ENCODE measurements around the gene BBIP1.
"Not testable (repeated sequence)": the region's sequence is repeated elsewhere in the genome, so short reads cannot be mapped to it uniquely, and the experiment has no call there.

BBIP1 gene

GRCh38 chr10:110919971-110920881 is 1.2 kb upstream of the BBIP1 start:
- DNase-seq, result peak; percentile 47

GRCh38 chr10:110919349-110919931 is 460 bp upstream of the BBIP1 start, which contains the start of gene SHOC2:
TSS of gene SHOC2 (plus strand) at chr10:110919604. CDS start at chr10:110964359, 44,755 bp downstream.
- DNase-seq, result no peak

GRCh38 chr10:110918269-110918642 is 724 bp downstream of the BBIP1 start:
- DNase-seq, result peak; percentile 64

- DNase-seq, result no peak
Measured at GRCh38 chr10:110916554-110917346, 2.2 kb downstream of the BBIP1 start.

GRCh38 chr10:110915600-110915999 is 3.4 kb downstream of the BBIP1 start:
- not testable (repeated sequence) for DNase-seq

GRCh38 chr10:110915035-110915434 is 3.9 kb downstream of the BBIP1 start:
- no peak for DNase-seq

GRCh38 chr10:110914431-110914830 is 4.5 kb downstream of the BBIP1 start:
- no peak for DNase-seq

- DNase-seq, result no peak
Measured at GRCh38 chr10:110912374-110912773, 6.6 kb downstream of the BBIP1 start.

- no peak for DNase-seq
Measured at GRCh38 chr10:110910138-110910537, 8.8 kb downstream of the BBIP1 start.

- no peak for DNase-seq
Measured at GRCh38 chr10:110903280-110904278, 15.4 kb downstream of the BBIP1 start.

GRCh38 chr10:110901954-110902819 is 16.8 kb downstream of the BBIP1 start:
- no peak for DNase-seq

- DNase-seq, result no peak
Measured at GRCh38 chr10:110900983-110901382, 18.0 kb downstream of the BBIP1 start.

- no peak for DNase-seq
Measured at GRCh38 chr10:110898391-110898790, 20.6 kb downstream of the BBIP1 start.

GRCh38 chr10:110897184-110897583 is 21.8 kb downstream of the BBIP1 start:
- DNase-seq, result no peak

GRCh38 chr10:110893559-110894179 is 25.3 kb downstream of the BBIP1 start:
- DNase-seq, result peak; percentile 67

- no peak for DNase-seq
Measured at GRCh38 chr10:110892602-110893288, 26.2 kb downstream of the BBIP1 start.

- DNase-seq, result no peak
Measured at GRCh38 chr10:110887560-110887959, 31.4 kb downstream of the BBIP1 start.

GRCh38 chr10:110885932-110886674 is 32.9 kb downstream of the BBIP1 start:
- no peak for DNase-seq

GRCh38 chr10:110883924-110884323 is 35.1 kb downstream of the BBIP1 start:
- DNase-seq, result no peak
